ENCODE data around the gene CRX.
"Not testable (repeated sequence)": the region's sequence is repeated elsewhere in the genome, so short reads cannot be mapped to it uniquely, and the experiment has no call there.

The CRX gene

GRCh38 chr19:47805313-47805712 is 16.4 kb upstream of the CRX start:
- H3K4me3 ChIP-seq (ENCODE audit: low read depth, low read length) = no peak overlapping the region
- TF ChIP-seq, protein P1, sequence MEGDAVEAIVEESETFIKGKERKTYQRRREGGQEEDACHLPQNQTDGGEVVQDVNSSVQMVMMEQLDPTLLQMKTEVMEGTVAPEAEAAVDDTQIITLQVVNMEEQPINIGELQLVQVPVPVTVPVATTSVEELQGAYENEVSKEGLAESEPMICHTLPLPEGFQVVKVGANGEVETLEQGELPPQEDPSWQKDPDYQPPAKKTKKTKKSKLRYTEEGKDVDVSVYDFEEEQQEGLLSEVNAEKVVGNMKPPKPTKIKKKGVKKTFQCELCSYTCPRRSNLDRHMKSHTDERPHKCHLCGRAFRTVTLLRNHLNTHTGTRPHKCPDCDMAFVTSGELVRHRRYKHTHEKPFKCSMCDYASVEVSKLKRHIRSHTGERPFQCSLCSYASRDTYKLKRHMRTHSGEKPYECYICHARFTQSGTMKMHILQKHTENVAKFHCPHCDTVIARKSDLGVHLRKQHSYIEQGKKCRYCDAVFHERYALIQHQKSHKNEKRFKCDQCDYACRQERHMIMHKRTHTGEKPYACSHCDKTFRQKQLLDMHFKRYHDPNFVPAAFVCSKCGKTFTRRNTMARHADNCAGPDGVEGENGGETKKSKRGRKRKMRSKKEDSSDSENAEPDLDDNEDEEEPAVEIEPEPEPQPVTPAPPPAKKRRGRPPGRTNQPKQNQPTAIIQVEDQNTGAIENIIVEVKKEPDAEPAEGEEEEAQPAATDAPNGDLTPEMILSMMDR (IDR thresholded peaks at IDR 0.05; ENCODE audit: low read depth, low read length, missing control alignments) = no peak
- in situ Hi-C loops (cut with HindIII; ENCODE audit: low sequenced_read_pairs) = no loop called here
- no peak for DNase-seq (ENCODE audit: low read depth)

DNA sequence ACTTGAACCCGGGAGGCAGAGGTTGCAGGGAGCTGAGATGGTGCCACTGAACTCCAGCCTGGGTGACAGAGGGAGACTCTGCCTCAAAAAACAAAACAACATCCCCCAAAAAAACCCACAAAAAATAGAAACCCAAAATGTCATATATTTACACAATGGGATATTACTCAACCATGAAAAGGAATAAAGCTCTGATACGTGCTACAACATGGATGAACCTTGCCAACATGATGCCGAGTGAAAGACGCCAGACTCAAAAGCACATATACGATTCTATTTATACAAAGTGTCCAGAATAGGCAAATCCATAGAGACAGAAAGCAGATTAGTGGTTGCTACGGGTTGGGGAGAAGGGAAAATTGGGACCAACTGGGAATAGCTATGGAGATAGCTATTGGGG is 15.3 kb upstream of the CRX start:
- in situ Hi-C loops (cut with HindIII; ENCODE audit: low sequenced_read_pairs) = no loop called here
- no peak for DNase-seq (ENCODE audit: low read depth)
- H3K4me3 ChIP-seq (ENCODE audit: low read depth, low read length) = no peak overlapping the region
- TF ChIP-seq, protein P1 (IDR thresholded peaks at IDR 0.05; ENCODE audit: low read depth, low read length, missing control alignments) = no peak

- no peak for DNase-seq (ENCODE audit: low read depth)
- H3K4me3 ChIP-seq (ENCODE audit: low read depth, low read length) = no peak overlapping the region
- TF ChIP-seq, protein P1 (IDR thresholded peaks at IDR 0.05; ENCODE audit: low read depth, low read length, missing control alignments) = peak; percentile 48
- in situ Hi-C loops (cut with HindIII; ENCODE audit: low sequenced_read_pairs) = no loop called here
Measured at GRCh38 chr19:47813304-47813994, 8.3 kb upstream of the CRX start.

DNA sequence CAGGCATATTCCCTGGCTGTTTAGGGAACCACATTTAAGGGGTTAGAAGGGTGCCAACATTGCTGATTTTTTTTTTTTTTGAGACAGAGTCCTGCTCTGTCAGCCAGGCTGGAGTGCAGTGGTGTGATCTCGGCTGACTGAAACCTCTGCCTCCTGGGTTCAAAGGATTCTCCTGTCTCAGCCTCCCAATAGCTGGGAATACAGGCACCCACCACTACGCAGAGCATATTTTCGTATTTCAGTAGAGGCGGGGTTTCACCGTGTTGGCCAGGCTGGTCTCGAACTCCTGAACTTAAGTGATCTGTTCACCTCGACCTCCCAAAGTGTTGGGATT is 7.8 kb upstream of the CRX start:
- in situ Hi-C loops (cut with HindIII; ENCODE audit: low sequenced_read_pairs) = no loop called here
- DNase-seq (ENCODE audit: low read depth) = no peak
- TF ChIP-seq, protein P1 (IDR thresholded peaks at IDR 0.05; ENCODE audit: low read depth, low read length, missing control alignments) = no peak
- no peak overlapping the region for H3K4me3 ChIP-seq (ENCODE audit: low read depth, low read length)

DNA sequence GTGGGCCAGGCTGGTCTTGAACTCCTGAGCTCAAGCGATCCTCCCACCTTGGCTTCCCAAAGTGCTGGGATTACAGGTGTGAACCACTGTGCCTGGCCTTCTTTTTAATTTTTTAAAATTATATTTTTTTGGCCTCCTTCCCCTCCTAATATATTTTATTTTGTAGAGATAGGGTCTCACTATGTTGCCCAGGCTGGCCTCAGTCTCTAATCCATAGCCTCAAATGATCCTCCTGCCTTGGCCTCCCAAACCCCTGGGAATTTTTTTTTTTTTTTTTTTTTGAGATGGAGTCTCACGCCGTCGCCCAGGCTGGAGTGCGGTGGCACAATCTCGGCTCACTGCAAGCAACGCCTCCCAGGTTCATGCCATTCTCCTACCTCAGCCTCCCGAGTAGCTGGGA is 5.5 kb upstream of the CRX start:
- DNase-seq (ENCODE audit: low read depth); H3K4me3 ChIP-seq (ENCODE audit: low read depth, low read length); in situ Hi-C loops (cut with HindIII; ENCODE audit: low sequenced_read_pairs): not testable (repeated sequence)

GRCh38 chr19:47818221-47818620 is 3.5 kb upstream of the CRX start:
- H3K4me3 ChIP-seq (ENCODE audit: low read depth, low read length); DNase-seq (ENCODE audit: low read depth); in situ Hi-C loops (cut with HindIII; ENCODE audit: low sequenced_read_pairs): not testable (repeated sequence)

DNA sequence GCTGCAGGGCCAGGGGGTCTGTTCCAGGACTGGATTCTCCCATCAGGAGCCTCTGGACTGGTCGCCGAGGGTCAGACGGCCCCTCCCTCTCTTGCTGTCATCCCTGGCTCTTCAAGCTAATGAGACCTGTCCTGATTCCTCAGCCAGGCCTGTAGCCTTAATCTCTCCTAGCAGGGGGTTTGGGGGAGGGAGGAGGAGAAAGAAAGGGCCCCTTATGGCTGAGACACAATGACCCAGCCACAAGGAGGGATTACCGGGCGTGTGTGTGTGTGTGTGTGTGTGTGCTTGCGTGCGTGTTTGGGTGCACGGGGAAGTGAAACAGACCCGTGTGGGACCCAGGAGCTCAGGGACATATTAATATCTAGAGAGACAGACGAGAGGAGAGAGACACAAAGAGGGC is 1.9 kb upstream of the CRX start:
- TF ChIP-seq, protein P1 (IDR thresholded peaks at IDR 0.05; ENCODE audit: low read depth, low read length, missing control alignments) = no peak
- no peak for DNase-seq (ENCODE audit: low read depth)
- in situ Hi-C loops (cut with HindIII; ENCODE audit: low sequenced_read_pairs) = no loop called here
- no peak overlapping the region for H3K4me3 ChIP-seq (ENCODE audit: low read depth, low read length)

DNA sequence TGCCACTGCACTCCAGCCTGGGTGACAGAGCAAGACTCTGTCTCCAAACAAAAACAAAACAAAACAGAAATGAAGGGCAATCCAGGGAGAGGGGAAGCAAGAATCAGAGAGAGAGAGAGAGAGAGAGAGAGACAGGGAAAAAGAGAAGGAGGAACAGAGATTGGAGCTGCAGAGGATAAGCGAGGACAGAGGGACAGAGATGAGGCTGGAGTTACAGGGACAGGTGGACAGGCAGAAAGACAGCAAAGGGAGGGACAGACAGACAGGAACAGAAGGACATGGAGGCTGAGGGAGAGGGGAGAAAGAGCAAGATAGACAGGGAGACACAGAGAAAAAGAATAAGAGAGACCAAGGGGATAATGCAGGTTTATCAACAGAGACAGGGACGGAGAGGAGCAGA is 1.3 kb upstream of the CRX start:
- in situ Hi-C loops (cut with HindIII; ENCODE audit: low sequenced_read_pairs) = no loop called here
- no peak overlapping the region for H3K4me3 ChIP-seq (ENCODE audit: low read depth, low read length)
- DNase-seq (ENCODE audit: low read depth) = no peak
- TF ChIP-seq, protein P1 (IDR thresholded peaks at IDR 0.05; ENCODE audit: low read depth, low read length, missing control alignments) = no peak

Measured in astrocyte of the cerebellum (primary cell).